H9 (cell line): ENCODE measurements around the gene NUDT4. TPM values are rescaled to one million over a fixed set of nuclear protein-coding genes. Genes with fewer than 3 reads are reported as not detected.

ENCODE experiments used
- DNase-seq: peaks from one replicate; pipeline ENCODE4 v3.0.0-alpha.2; 2017
- H2AFZ ChIP-seq: one replicate; pipeline ENCODE4 v1.6.1; 2013; ENCODE audit warnings: mild to moderate bottlenecking, low read length, control low read depth, moderate library complexity
- H2AK5ac ChIP-seq: 2 replicates; pipeline ENCODE4 v1.6.1; 2013; ENCODE audit warnings: low read length, control low read depth, mixed read lengths; ENCODE audit not compliant: insufficient read length
- H2BK120ac ChIP-seq: one replicate; pipeline ENCODE4 v1.6.1; 2013; ENCODE audit warnings: low read depth, mild to moderate bottlenecking, low read length, control low read depth, inconsistent platforms; ENCODE audit not compliant: poor library complexity, severe bottlenecking
- H2BK12ac ChIP-seq: 2 replicates; pipeline ENCODE4 v1.6.1; 2013; ENCODE audit warnings: low read length, control low read depth, mixed read lengths, low read depth; ENCODE audit not compliant: insufficient read length
- H2BK15ac ChIP-seq: 2 replicates; pipeline ENCODE4 v1.6.1; 2013; ENCODE audit warnings: low read depth, low read length, control low read depth
- H2BK20ac ChIP-seq: one replicate; pipeline ENCODE4 v1.6.1; 2013; ENCODE audit warnings: low read depth, mild to moderate bottlenecking, low read length, control low read depth, inconsistent platforms; ENCODE audit not compliant: poor library complexity, severe bottlenecking
- H2BK5ac ChIP-seq: 2 replicates; pipeline ENCODE4 v1.6.1; 2013; ENCODE audit warnings: low read length, control low read depth, mixed read lengths; ENCODE audit not compliant: insufficient read length
- H3K14ac ChIP-seq: 2 replicates; pipeline ENCODE4 v1.6.1; 2013; ENCODE audit warnings: low read length, control low read depth; ENCODE audit not compliant: insufficient read depth
- H3K18ac ChIP-seq: 2 replicates; pipeline ENCODE4 v1.6.1; 2013; ENCODE audit warnings: low read depth, mild to moderate bottlenecking, mixed read lengths, low read length, control low read depth; ENCODE audit not compliant: insufficient read length
- H3K23ac ChIP-seq: 2 replicates; pipeline ENCODE4 v1.6.1; 2013; ENCODE audit warnings: low read length, control low read depth, mixed read lengths, low read depth; ENCODE audit not compliant: insufficient read length
- H3K23me2 ChIP-seq: 2 replicates; pipeline ENCODE4 v1.6.1; 2013; ENCODE audit warnings: low read depth, mild to moderate bottlenecking, mixed read lengths, low read length, control low read depth; ENCODE audit not compliant: insufficient read length, poor library complexity, severe bottlenecking
- H3K27ac ChIP-seq: 2 replicates; pipeline ENCODE4 v1.5.1; 2013; ENCODE audit warnings: low read length, control low read depth, mixed read lengths, low read depth; ENCODE audit not compliant: insufficient read length
- H3K27me3 ChIP-seq: 2 replicates; pipeline ENCODE4 v1.6.1; 2013; ENCODE audit warnings: low read length, control low read depth, inconsistent platforms; ENCODE audit not compliant: insufficient read depth
- H3K4ac ChIP-seq: 2 replicates; pipeline ENCODE4 v1.6.1; 2013; ENCODE audit warnings: low read depth, mild to moderate bottlenecking, control low read depth, inconsistent platforms, low read length, moderate library complexity
- H3K4me1 ChIP-seq: 2 replicates; pipeline ENCODE4 v1.6.1; 2013; ENCODE audit warnings: low read length, control low read depth, inconsistent platforms; ENCODE audit not compliant: insufficient read depth
- H3K4me2 ChIP-seq: 2 replicates; pipeline ENCODE4 v1.6.1; 2013; ENCODE audit warnings: low read length, control low read depth, mixed read lengths; ENCODE audit not compliant: insufficient read length, insufficient read depth
- H3K56ac ChIP-seq: 2 replicates; pipeline ENCODE4 v1.6.1; 2013; ENCODE audit warnings: low read depth, mild to moderate bottlenecking, mixed read lengths, low read length, control low read depth; ENCODE audit not compliant: insufficient read length
- H3K79me1 ChIP-seq: 2 replicates; pipeline ENCODE4 v1.6.1; 2013; ENCODE audit warnings: low read depth, mild to moderate bottlenecking, moderate library complexity, low read length, control low read depth, inconsistent platforms; ENCODE audit not compliant: insufficient read depth, poor library complexity, severe bottlenecking
- H3K79me2 ChIP-seq: 2 replicates; pipeline ENCODE4 v1.6.1; 2013; ENCODE audit warnings: low read length, control low read depth, inconsistent platforms; ENCODE audit not compliant: insufficient read depth
- H3K9ac ChIP-seq: 2 replicates; pipeline ENCODE4 v1.6.1; 2013; ENCODE audit warnings: low read length, control low read depth, mixed read lengths; ENCODE audit not compliant: insufficient read length; ENCODE audit errors: extremely low read depth
- H3K9me3 ChIP-seq: one replicate; pipeline ENCODE4 v1.6.1; 2013; ENCODE audit warnings: low read depth, low read length, inconsistent platforms; ENCODE audit not compliant: control insufficient read depth
- H3T11ph ChIP-seq: one replicate; pipeline ENCODE4 v1.6.1; 2013; ENCODE audit warnings: mild to moderate bottlenecking, low read length, control low read depth, inconsistent platforms
- H4K20me1 ChIP-seq: one replicate; pipeline ENCODE4 v1.6.1; 2013; ENCODE audit not compliant: control insufficient read depth, insufficient read length, insufficient read depth
- H4K5ac ChIP-seq: 2 replicates; pipeline ENCODE4 v1.6.1; 2013; ENCODE audit warnings: low read depth, mild to moderate bottlenecking, mixed read lengths, low read length, control low read depth; ENCODE audit not compliant: insufficient read length
- H4K8ac ChIP-seq: replicated peaks from 2 replicates; pipeline ENCODE4 v1.6.1; 2013; ENCODE audit warnings: low read length, control low read depth, mixed read lengths, low read depth; ENCODE audit not compliant: insufficient read length
- H4K91ac ChIP-seq: 2 replicates; pipeline ENCODE4 v1.6.1; 2013; ENCODE audit warnings: low read depth, mild to moderate bottlenecking, moderate library complexity, mixed read lengths, low read length, control low read depth; ENCODE audit not compliant: insufficient read length
- H3K27ac Mint-ChIP-seq, 3 experiments: 2 replicates in 2 of 3; 3 replicates in 1 of 3; pipeline ENCODE4 v1.8.0; 2020 to 2021; ENCODE audit warnings: mixed read lengths in 3 of 3, mild to moderate bottlenecking in 1 of 3, moderate library complexity in 1 of 3
- H3K27me3 Mint-ChIP-seq: 2 replicates; pipeline ENCODE4 v1.8.0; 2021; ENCODE audit warnings: low read depth, mild to moderate bottlenecking, moderate library complexity, mixed read lengths
- H3K36me3 Mint-ChIP-seq, 3 experiments: 2 replicates in 2 of 3; 3 replicates in 1 of 3; pipeline ENCODE4 v1.8.0; 2020 to 2021; ENCODE audit warnings: low read depth in 3 of 3, mixed read lengths in 3 of 3; ENCODE audit not compliant: insufficient read depth in 1 of 3
- H3K4me1 Mint-ChIP-seq, 2 experiments: 2 replicates each; pipeline ENCODE4 v1.8.0; 2020; ENCODE audit warnings: mixed read lengths in 2 of 2
- H3K4me3 Mint-ChIP-seq, 2 experiments: 2 replicates in 1 of 2; 3 replicates in 1 of 2; pipeline ENCODE4 v1.8.0; 2020 to 2021; ENCODE audit warnings: mild to moderate bottlenecking in 2 of 2, mixed read lengths in 2 of 2, moderate library complexity in 1 of 2
- H3K9me3 Mint-ChIP-seq, 2 experiments: 2 replicates in 1 of 2; 3 replicates in 1 of 2; pipeline ENCODE4 v1.8.0; 2020; ENCODE audit warnings: mild to moderate bottlenecking in 2 of 2, mixed read lengths in 2 of 2, moderate library complexity in 1 of 2
- WGBS: extraction: QIAGEN DNeasy Blood & Tissue Kit; methylation state at CpG from one replicate; pipeline ENCODE4 v1.1.7; 2013; ENCODE audit warnings: missing lambda C conversion rate, low lambda C conversion rate, mixed read lengths; ENCODE audit not compliant: insufficient read length; ENCODE audit errors: extremely low coverage; 5-methylcytosine and 5-hydroxymethylcytosine counted together
- long read RNA-seq: library from polyadenylated mRNA; unstranded; transcript quantifications from one replicate; pipeline ENCODE4 v2.0.0, GENCODE V29; 2020
- total RNA-seq: library from RNA; stranded (reverse); gene quantifications from 2 replicates; pipeline ENCODE4 v1.2.1, GENCODE V29; 2021
- TF ChIP-seq, protein P1 (sequence below): fragments of 200-600 bp; sonication (generic); conservative IDR thresholded peaks from 3 replicates; pipeline ENCODE4 v1.8.0; 2021; ENCODE audit warnings: antibody characterized with exemption, mild to moderate bottlenecking

Gene NUDT4
- total RNA-seq = 39.9 and 40.6 TPM in 2 replicates
- long read RNA-seq, full-length matches to known transcripts = 10 of 25 reads
- long read RNA-seq, partial matches to known transcripts = 1 of 25 reads
- long read RNA-seq, other reads (novel, unspliced or antisense) = 14 of 25 reads

DNA sequence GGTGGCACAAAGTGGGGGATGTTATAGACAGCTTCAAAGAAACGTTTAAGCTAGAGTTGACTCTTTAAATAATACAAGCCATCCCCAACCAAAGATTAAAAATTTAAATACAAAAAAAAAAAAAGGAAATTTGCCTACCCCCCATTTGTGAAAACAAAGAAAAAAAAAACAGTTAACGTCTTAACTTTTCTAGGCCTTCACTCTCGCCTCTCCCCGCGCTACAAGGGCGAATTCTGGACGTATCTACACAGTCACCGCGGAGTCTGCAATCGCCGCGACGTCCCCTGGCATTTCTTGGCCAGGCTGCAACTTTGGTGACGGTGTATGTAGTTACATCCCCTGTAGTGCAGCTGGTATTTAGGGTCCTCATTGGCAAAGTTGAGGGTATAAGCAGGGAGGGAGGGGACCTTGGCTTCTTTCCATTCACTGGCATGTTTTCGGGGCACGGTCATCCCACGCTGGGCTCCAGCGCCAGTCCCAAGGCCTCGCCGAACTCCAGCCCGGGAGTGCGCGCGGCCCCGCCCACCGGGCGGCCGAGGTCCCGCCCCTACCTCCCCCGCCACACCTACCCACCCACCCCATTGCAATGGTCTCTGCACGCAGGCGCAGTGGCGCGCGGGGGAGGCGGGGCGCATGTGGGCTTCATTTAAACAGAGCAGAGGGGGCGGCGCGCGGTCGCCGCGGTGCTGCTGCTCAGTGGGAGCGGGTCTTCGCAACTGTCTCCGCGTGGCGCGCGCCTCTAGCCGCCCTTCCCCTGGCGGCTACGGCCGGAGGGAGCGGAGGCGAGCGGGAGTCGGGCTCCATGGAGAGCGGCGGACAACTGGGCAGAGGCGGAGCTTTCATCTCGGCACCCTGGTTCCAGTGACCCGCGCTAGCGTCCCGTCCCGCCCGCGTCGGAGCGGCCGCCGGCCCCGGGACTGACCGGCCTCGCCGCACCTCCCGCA lies at the start of gene NUDT4:
NUDT4 (plus strand) TSS at position 674 of the 944 bp plus-strand sequence. CDS start 398 bp downstream, outside the sequence.
- Mint-ChIP-seq H3K4me3 (peak within 1 kb of the TSS; percentile 98 to 99), H3K9me3 (peaks cover 0 to 4% of the 10 kb centered on the region in 2 experiments; a peak in 3 of 5 replicates), H3K27me3 (no peaks in the 10 kb centered on the region; the same call in 1 of the 2 replicates), H3K36me3 (peaks cover 0 to 3% (median 2%) of the 10 kb centered on the region in 3 experiments; a peak in 2 of 7 replicates), H3K27ac (peak within 1 kb of the TSS; percentile 90 to 98 (median 97)), H3K4me1 (peaks cover 58 to 63% of the 10 kb centered on the region in 2 experiments)
- peak within 1 kb of the TSS; percentile 91 for H3K4me2 ChIP-seq
- H3K18ac ChIP-seq = peak within 1 kb of the TSS; percentile 79
- peak within 1 kb of the TSS; percentile 63 for H2AFZ ChIP-seq
- H2BK20ac ChIP-seq = no peak within 1 kb of the TSS
- TF ChIP-seq, protein P1, sequence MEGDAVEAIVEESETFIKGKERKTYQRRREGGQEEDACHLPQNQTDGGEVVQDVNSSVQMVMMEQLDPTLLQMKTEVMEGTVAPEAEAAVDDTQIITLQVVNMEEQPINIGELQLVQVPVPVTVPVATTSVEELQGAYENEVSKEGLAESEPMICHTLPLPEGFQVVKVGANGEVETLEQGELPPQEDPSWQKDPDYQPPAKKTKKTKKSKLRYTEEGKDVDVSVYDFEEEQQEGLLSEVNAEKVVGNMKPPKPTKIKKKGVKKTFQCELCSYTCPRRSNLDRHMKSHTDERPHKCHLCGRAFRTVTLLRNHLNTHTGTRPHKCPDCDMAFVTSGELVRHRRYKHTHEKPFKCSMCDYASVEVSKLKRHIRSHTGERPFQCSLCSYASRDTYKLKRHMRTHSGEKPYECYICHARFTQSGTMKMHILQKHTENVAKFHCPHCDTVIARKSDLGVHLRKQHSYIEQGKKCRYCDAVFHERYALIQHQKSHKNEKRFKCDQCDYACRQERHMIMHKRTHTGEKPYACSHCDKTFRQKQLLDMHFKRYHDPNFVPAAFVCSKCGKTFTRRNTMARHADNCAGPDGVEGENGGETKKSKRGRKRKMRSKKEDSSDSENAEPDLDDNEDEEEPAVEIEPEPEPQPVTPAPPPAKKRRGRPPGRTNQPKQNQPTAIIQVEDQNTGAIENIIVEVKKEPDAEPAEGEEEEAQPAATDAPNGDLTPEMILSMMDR = no peak
- no peak within 1 kb of the TSS for H3K56ac ChIP-seq
- DNase-seq = peak; percentile 97
- no peak within 1 kb of the TSS for H2BK120ac ChIP-seq
- no peak within 1 kb of the TSS for H3K27ac ChIP-seq
- H3T11ph ChIP-seq = no peak within 1 kb of the TSS
- peaks cover 8% of the 10 kb centered on the region for H3K23me2 ChIP-seq
- no peak within 1 kb of the TSS for H4K8ac ChIP-seq
- no peak within 1 kb of the TSS for H2AK5ac ChIP-seq
- no peaks in the 10 kb centered on the region for H4K20me1 ChIP-seq
- H4K5ac ChIP-seq = no peak within 1 kb of the TSS
- H3K23ac ChIP-seq = no peak within 1 kb of the TSS
- H4K91ac ChIP-seq = no peak within 1 kb of the TSS
- H2BK5ac ChIP-seq = no peak within 1 kb of the TSS
- H3K14ac ChIP-seq = peak within 1 kb of the TSS; percentile 94
- peak within 1 kb of the TSS; percentile 78 for H3K9ac ChIP-seq
- no peaks in the 10 kb centered on the region for H3K9me3 ChIP-seq
- H3K79me2 ChIP-seq = peaks cover 26% of the 10 kb centered on the region; the same call in 1 of the 2 replicates
- no peaks in the 10 kb centered on the region for H3K27me3 ChIP-seq
- peaks cover 5% of the 10 kb centered on the region for H3K79me1 ChIP-seq
- no CpG with 5 or more reads among the region's 79 CpGs for WGBS
- no peak within 1 kb of the TSS for H2BK12ac ChIP-seq
- 0 out of 2 replicates have a peak, but pooled peaks cover 2% of the 10 kb centered on the region for H3K4me1 ChIP-seq
- no peak within 1 kb of the TSS for H2BK15ac ChIP-seq
- H3K4ac ChIP-seq = no peak within 1 kb of the TSS
